Activated naive CD8-positive, alpha-beta T cell treated with anti-CD3 and anti-CD28 coated beads for 36 hours (primary cell): ENCODE measurements around the gene NOS1AP. TPM values are rescaled to one million over a fixed set of nuclear protein-coding genes. Genes with fewer than 3 reads are reported as not detected.

Experiments used
- DNase-seq: peaks from one replicate; pipeline ENCODE4 v3.0.0; 2021
- H3K27ac Mint-ChIP-seq: one replicate; pipeline ENCODE4 v1.8.0; 2022; ENCODE audit warnings: mild to moderate bottlenecking, moderate library complexity, mixed read lengths
- H3K27me3 Mint-ChIP-seq: one replicate; pipeline ENCODE4 v1.8.0; 2022; ENCODE audit warnings: mild to moderate bottlenecking, mixed read lengths
- H3K36me3 Mint-ChIP-seq: one replicate; pipeline ENCODE4 v1.8.0; 2021; ENCODE audit warnings: mild to moderate bottlenecking, mixed read lengths
- H3K4me1 Mint-ChIP-seq: one replicate; pipeline ENCODE4 v1.8.0; 2021; ENCODE audit warnings: mixed read lengths
- H3K4me3 Mint-ChIP-seq: one replicate; pipeline ENCODE4 v1.8.0; 2022; ENCODE audit warnings: mild to moderate bottlenecking, moderate library complexity, mixed read lengths
- H3K9me3 Mint-ChIP-seq: one replicate; pipeline ENCODE4 v1.8.0; 2022; ENCODE audit warnings: mixed read lengths
- total RNA-seq, 2 experiments: library from RNA; stranded (reverse); gene quantifications; one replicate each; pipeline ENCODE4 v1.2.3, GENCODE V29; 2021

The NOS1AP gene
- total RNA-seq, 2 experiments from 2014 or later, result 0.14 to 0.21 TPM

- H3K27me3 Mint-ChIP-seq, result peaks cover 19% of the 10 kb centered on the region
These were observed 137.5 kb downstream of the NOS1AP start for GRCh38 chr1:162206749-162207635.

GRCh38 chr1:162207862-162208261, 138.4 kb downstream of the NOS1AP start:
- Mint-ChIP-seq H3K4me1 (no peaks in the 10 kb centered on the region), H3K9me3 (no peaks in the 10 kb centered on the region), H3K36me3 (no peaks in the 10 kb centered on the region), H3K27me3 (peaks cover 16% of the 10 kb centered on the region), H3K27ac (no peak overlapping the region), H3K4me3 (no peak overlapping the region)
- no peak for DNase-seq

More at GRCh38 chr1:162206749-162207635, 137.5 kb downstream of the NOS1AP start:
- Mint-ChIP-seq H3K4me1 (no peaks in the 10 kb centered on the region), H3K9me3 (no peaks in the 10 kb centered on the region), H3K36me3 (no peaks in the 10 kb centered on the region), H3K4me3 (no peak overlapping the region), H3K27ac (no peak overlapping the region)
- no peak for DNase-seq

GRCh38 chr1:162210196-162210595, 140.7 kb downstream of the NOS1AP start:
- no peak for DNase-seq
- Mint-ChIP-seq H3K4me3 (no peak overlapping the region), H3K27ac (no peak overlapping the region), H3K27me3 (peaks cover 12% of the 10 kb centered on the region), H3K4me1 (no peaks in the 10 kb centered on the region), H3K9me3 (no peaks in the 10 kb centered on the region), H3K36me3 (no peaks in the 10 kb centered on the region)

GRCh38 chr1:162212713-162213112, 143.2 kb downstream of the NOS1AP start:
- Mint-ChIP-seq H3K4me1 (no peaks in the 10 kb centered on the region), H3K27ac (no peak overlapping the region), H3K27me3 (peaks cover 12% of the 10 kb centered on the region), H3K9me3 (no peaks in the 10 kb centered on the region), H3K36me3 (no peaks in the 10 kb centered on the region), H3K4me3 (no peak overlapping the region)
- DNase-seq, result no peak

- H3K4me3 Mint-ChIP-seq, result no peak overlapping the region
- no peaks in the 10 kb centered on the region for H3K4me1 Mint-ChIP-seq
- no peak overlapping the region for H3K27ac Mint-ChIP-seq
- H3K27me3 Mint-ChIP-seq, result peaks cover 8% of the 10 kb centered on the region
- H3K9me3 Mint-ChIP-seq, result no peaks in the 10 kb centered on the region
- DNase-seq, result no peak
- H3K36me3 Mint-ChIP-seq, result no peaks in the 10 kb centered on the region
These were observed 143.9 kb downstream of the NOS1AP start for GRCh38 chr1:162213281-162213912.

GRCh38 chr1:162214202-162214601, 144.7 kb downstream of the NOS1AP start:
- Mint-ChIP-seq H3K27ac (no peak overlapping the region), H3K36me3 (no peaks in the 10 kb centered on the region), H3K4me3 (no peak overlapping the region), H3K27me3 (peaks cover 8% of the 10 kb centered on the region), H3K4me1 (no peaks in the 10 kb centered on the region), H3K9me3 (no peaks in the 10 kb centered on the region)
- no peak for DNase-seq

GRCh38 chr1:162215902-162216301, 146.4 kb downstream of the NOS1AP start:
- Mint-ChIP-seq H3K4me3 (no peak overlapping the region), H3K27me3 (peaks cover 17% of the 10 kb centered on the region), H3K4me1 (no peaks in the 10 kb centered on the region), H3K9me3 (no peaks in the 10 kb centered on the region), H3K27ac (no peak overlapping the region), H3K36me3 (no peaks in the 10 kb centered on the region)
- no peak for DNase-seq

- Mint-ChIP-seq H3K4me1 (no peaks in the 10 kb centered on the region), H3K4me3 (no peak overlapping the region), H3K36me3 (no peaks in the 10 kb centered on the region), H3K27me3 (peaks cover 17% of the 10 kb centered on the region), H3K27ac (no peak overlapping the region), H3K9me3 (no peaks in the 10 kb centered on the region)
- DNase-seq, result no peak
These were observed 147.1 kb downstream of the NOS1AP start for GRCh38 chr1:162216604-162217003.

- Mint-ChIP-seq H3K27ac (no peak overlapping the region), H3K36me3 (no peaks in the 10 kb centered on the region), H3K4me3 (no peak overlapping the region), H3K4me1 (no peaks in the 10 kb centered on the region), H3K9me3 (no peaks in the 10 kb centered on the region), H3K27me3 (peaks cover 21% of the 10 kb centered on the region)
- DNase-seq, result no peak
These were observed 148.2 kb downstream of the NOS1AP start for GRCh38 chr1:162217706-162218105.

- no peaks in the 10 kb centered on the region for H3K4me1 Mint-ChIP-seq
- H3K27me3 Mint-ChIP-seq, result peaks cover 21% of the 10 kb centered on the region
- no peak overlapping the region for H3K4me3 Mint-ChIP-seq
- H3K27ac Mint-ChIP-seq, result no peak overlapping the region
- DNase-seq, result no peak
- H3K9me3 Mint-ChIP-seq, result no peaks in the 10 kb centered on the region
- H3K36me3 Mint-ChIP-seq, result no peaks in the 10 kb centered on the region
These were observed 149.1 kb downstream of the NOS1AP start for GRCh38 chr1:162218546-162218945.

GRCh38 chr1:162218975-162219374, 149.5 kb downstream of the NOS1AP start:
- Mint-ChIP-seq H3K9me3 (no peaks in the 10 kb centered on the region), H3K4me1 (no peaks in the 10 kb centered on the region), H3K27me3 (peaks cover 23% of the 10 kb centered on the region), H3K36me3 (no peaks in the 10 kb centered on the region), H3K27ac (no peak overlapping the region), H3K4me3 (no peak overlapping the region)
- no peak for DNase-seq

- H3K27ac Mint-ChIP-seq, result no peak overlapping the region
- DNase-seq, result no peak
- no peaks in the 10 kb centered on the region for H3K36me3 Mint-ChIP-seq
- peaks cover 24% of the 10 kb centered on the region for H3K27me3 Mint-ChIP-seq
- H3K9me3 Mint-ChIP-seq, result no peaks in the 10 kb centered on the region
- no peaks in the 10 kb centered on the region for H3K4me1 Mint-ChIP-seq
- no peak overlapping the region for H3K4me3 Mint-ChIP-seq
These were observed 150.0 kb downstream of the NOS1AP start for GRCh38 chr1:162219461-162219860.

- Mint-ChIP-seq H3K27ac (no peak overlapping the region), H3K9me3 (no peaks in the 10 kb centered on the region), H3K27me3 (peaks cover 24% of the 10 kb centered on the region), H3K4me3 (no peak overlapping the region), H3K36me3 (no peaks in the 10 kb centered on the region), H3K4me1 (no peaks in the 10 kb centered on the region)
- no peak for DNase-seq
These were observed 150.6 kb downstream of the NOS1AP start for GRCh38 chr1:162220009-162220539.

- Mint-ChIP-seq H3K9me3 (no peaks in the 10 kb centered on the region), H3K27ac (no peak overlapping the region), H3K27me3 (peaks cover 20% of the 10 kb centered on the region), H3K4me3 (no peak overlapping the region), H3K36me3 (no peaks in the 10 kb centered on the region), H3K4me1 (no peaks in the 10 kb centered on the region)
- no peak for DNase-seq
These were observed 152.5 kb downstream of the NOS1AP start for GRCh38 chr1:162222014-162222413.

GRCh38 chr1:162222730-162223129, 153.2 kb downstream of the NOS1AP start:
- Mint-ChIP-seq H3K4me1 (no peaks in the 10 kb centered on the region), H3K36me3 (no peaks in the 10 kb centered on the region), H3K9me3 (no peaks in the 10 kb centered on the region), H3K27ac (no peak overlapping the region), H3K27me3 (peaks cover 17% of the 10 kb centered on the region), H3K4me3 (no peak overlapping the region)
- DNase-seq, result no peak
